HFFc6 (cell line): ENCODE measurements around the gene DIDO1. TPM values are rescaled to one million over a fixed set of nuclear protein-coding genes. Genes with fewer than 3 reads are reported as not detected.

ENCODE experiments used
- DNase-seq: peaks from one replicate; pipeline ENCODE4 v3.0.0-alpha.2; 2018
- H3K27ac Mint-ChIP-seq: 2 replicates; pipeline ENCODE4 v1.8.0; 2020; ENCODE audit warnings: mild to moderate bottlenecking, mixed read lengths
- H3K27me3 Mint-ChIP-seq: 2 replicates; pipeline ENCODE4 v1.8.0; 2021; ENCODE audit warnings: mild to moderate bottlenecking, moderate library complexity, mixed read lengths; ENCODE audit not compliant: insufficient read depth
- H3K36me3 Mint-ChIP-seq: 2 replicates; pipeline ENCODE4 v1.8.0; 2021; ENCODE audit warnings: low read depth, mixed read lengths
- H3K4me1 Mint-ChIP-seq: 2 replicates; pipeline ENCODE4 v1.8.0; 2020; ENCODE audit warnings: low read depth, mixed read lengths
- H3K4me3 Mint-ChIP-seq: 2 replicates; pipeline ENCODE4 v1.8.0; 2020; ENCODE audit warnings: mild to moderate bottlenecking, moderate library complexity, mixed read lengths
- H3K9me3 Mint-ChIP-seq: 2 replicates; pipeline ENCODE4 v1.8.0; 2020; ENCODE audit warnings: mild to moderate bottlenecking, mixed read lengths
- total RNA-seq, 6 experiments: library from RNA; stranded (reverse); fragmentation: NEBNext Ultra II Directional; extraction: Animal tissue kit (Norgen Biotek cat#: 25700); gene quantifications; 2 replicates in 1 of 6; 3 replicates in 5 of 6; pipeline ENCODE4 v1.2.3, GENCODE V29; 2021
- TF ChIP-seq, protein P1 (sequence below): fragments of 200-600 bp; sonication (generic); IDR thresholded peaks from 2 replicates; pipeline ENCODE4 v1.5.0; 2021; ENCODE audit warnings: antibody characterized with exemption, mild to moderate bottlenecking

The DIDO1 gene
- total RNA-seq, 6 experiments from 2014 or later, result 31.9 to 36.1 (median 34.8) TPM

DNA sequence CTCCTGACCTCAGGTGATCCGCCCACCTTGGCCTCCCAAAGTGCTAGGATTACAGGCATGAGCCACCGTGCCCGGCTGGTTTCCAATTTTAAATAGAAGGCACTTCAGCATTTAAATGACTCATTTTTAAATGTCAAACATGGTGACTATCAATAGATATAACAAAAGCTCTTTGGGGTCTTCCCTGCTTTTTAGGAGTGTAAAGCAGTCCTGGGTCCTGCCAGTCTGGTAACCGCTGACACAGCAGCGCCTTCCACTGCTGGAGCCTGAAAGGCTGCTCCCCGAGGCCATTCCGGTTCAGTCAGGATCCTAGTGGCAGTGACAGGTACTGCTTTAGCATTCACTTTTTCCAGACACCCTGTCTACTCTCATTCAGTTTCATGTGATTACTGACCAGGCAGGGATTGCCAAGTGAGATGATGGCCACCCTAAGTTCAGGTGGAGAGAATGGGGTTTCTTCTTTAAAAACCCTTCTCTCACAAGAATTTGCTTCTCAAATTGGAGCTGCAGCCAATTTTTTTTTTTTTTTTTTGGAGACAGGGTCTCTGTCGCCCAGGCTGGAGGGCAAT, 5.1 kb downstream of the DIDO1 start:
- Mint-ChIP-seq H3K27me3 (no peaks in the 10 kb centered on the region; the same call in 1 of the 2 replicates), H3K4me3 (0 out of 2 replicates have a peak overlapping the region, but pooled peaks have one; percentile 31), H3K36me3 (no peaks in the 10 kb centered on the region; the same call in 1 of the 2 replicates), H3K9me3 (no peaks in the 10 kb centered on the region), H3K4me1 (peaks cover 72% of the 10 kb centered on the region), H3K27ac (peak overlapping the region; percentile 66; the same call in 1 of the 2 replicates)
- TF ChIP-seq, protein P1, sequence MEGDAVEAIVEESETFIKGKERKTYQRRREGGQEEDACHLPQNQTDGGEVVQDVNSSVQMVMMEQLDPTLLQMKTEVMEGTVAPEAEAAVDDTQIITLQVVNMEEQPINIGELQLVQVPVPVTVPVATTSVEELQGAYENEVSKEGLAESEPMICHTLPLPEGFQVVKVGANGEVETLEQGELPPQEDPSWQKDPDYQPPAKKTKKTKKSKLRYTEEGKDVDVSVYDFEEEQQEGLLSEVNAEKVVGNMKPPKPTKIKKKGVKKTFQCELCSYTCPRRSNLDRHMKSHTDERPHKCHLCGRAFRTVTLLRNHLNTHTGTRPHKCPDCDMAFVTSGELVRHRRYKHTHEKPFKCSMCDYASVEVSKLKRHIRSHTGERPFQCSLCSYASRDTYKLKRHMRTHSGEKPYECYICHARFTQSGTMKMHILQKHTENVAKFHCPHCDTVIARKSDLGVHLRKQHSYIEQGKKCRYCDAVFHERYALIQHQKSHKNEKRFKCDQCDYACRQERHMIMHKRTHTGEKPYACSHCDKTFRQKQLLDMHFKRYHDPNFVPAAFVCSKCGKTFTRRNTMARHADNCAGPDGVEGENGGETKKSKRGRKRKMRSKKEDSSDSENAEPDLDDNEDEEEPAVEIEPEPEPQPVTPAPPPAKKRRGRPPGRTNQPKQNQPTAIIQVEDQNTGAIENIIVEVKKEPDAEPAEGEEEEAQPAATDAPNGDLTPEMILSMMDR, result peak; percentile 77
- DNase-seq, result peak; percentile 57

DNA sequence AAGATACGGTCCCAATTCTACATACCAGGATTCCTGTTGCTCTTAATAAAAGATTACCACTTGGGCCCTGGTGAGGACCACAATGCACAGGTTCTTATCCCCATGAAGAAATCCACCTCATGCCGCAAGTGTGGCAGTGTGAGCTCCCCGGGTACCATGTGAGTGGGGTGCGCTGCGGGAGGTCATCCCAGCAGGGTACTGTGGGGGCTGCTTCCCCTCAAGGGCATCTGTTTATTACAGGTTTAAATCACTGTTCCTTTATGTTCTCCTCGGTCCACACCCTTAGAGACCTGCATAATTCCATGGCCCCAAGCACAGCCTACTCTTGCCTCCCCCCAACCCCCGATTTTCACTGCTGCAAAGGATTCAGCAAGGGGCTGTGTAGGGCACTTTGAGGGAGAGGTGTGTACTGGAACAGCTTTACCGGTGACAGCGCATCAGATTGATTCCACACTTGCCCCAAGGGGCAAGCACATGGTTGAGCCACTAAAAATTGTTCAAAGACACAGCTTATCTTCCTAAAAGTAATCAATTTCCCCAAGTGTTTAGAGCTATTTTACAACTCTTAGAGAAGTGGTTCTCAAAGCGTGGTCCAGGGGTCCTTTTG, 6.2 kb downstream of the DIDO1 start:
- Mint-ChIP-seq H3K27me3 (no peaks in the 10 kb centered on the region; the same call in 1 of the 2 replicates), H3K36me3 (no peaks in the 10 kb centered on the region; the same call in 1 of the 2 replicates), H3K9me3 (no peaks in the 10 kb centered on the region), H3K4me1 (peaks cover 79% of the 10 kb centered on the region), H3K4me3 (no peak overlapping the region), H3K27ac (peak overlapping the region; percentile 56; the same call in 1 of the 2 replicates)
- TF ChIP-seq, protein P1, result no peak
- no peak for DNase-seq

DNA sequence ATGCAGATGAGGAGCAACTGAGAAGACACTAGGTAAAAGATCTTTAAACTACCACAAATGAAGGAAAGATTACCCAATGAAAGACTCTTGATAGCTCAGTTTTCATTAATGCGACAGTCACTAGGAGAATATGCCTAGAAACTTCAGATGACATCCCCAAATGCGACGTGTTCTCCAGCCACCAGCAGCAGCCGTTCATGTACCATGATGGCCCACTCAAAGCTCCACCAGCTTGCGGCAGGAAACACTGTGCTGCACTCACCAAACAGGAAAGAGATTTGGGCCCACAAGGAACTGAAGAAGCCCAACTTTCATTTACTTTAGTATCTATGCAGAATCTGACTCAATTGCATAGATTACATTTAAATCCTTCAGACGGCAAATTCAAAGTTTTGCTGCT, 7.5 kb downstream of the DIDO1 start:
- Mint-ChIP-seq H3K36me3 (no peaks in the 10 kb centered on the region), H3K27ac (no peak overlapping the region), H3K9me3 (no peaks in the 10 kb centered on the region), H3K4me3 (no peak overlapping the region), H3K27me3 (peaks cover 1% of the 10 kb centered on the region), H3K4me1 (peaks cover 75% of the 10 kb centered on the region)
- no peak for DNase-seq
- TF ChIP-seq, protein P1, result no peak

DNA sequence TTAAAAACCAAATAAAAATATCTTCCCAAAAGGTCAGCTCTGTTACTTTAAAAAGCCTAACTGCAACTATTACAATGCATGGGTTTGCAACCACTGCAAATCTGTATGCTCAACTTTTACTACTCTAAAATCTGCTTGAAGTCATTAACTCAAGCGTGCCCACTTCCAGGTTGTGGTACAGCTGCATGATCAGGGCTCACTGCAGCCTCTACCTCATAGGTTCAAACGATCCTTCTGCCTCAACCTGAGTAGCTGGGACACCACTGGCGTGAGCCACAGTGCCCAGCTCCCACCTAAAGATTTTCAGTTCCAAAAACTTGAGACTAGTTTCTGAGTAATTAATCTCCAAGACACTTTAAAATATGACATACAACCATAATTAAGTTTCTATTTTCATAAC, 8.2 kb downstream of the DIDO1 start:
- peak overlapping the region; percentile 10; the same call in 1 of the 2 replicates for H3K27ac Mint-ChIP-seq
- no peak for DNase-seq
- TF ChIP-seq, protein P1, result no peak
- no peaks in the 10 kb centered on the region for H3K9me3 Mint-ChIP-seq
- peaks cover 71% of the 10 kb centered on the region for H3K4me1 Mint-ChIP-seq
- no peaks in the 10 kb centered on the region; the same call in 1 of the 2 replicates for H3K36me3 Mint-ChIP-seq
- H3K4me3 Mint-ChIP-seq, result no peak overlapping the region
- H3K27me3 Mint-ChIP-seq, result peaks cover 1% of the 10 kb centered on the region

DNA sequence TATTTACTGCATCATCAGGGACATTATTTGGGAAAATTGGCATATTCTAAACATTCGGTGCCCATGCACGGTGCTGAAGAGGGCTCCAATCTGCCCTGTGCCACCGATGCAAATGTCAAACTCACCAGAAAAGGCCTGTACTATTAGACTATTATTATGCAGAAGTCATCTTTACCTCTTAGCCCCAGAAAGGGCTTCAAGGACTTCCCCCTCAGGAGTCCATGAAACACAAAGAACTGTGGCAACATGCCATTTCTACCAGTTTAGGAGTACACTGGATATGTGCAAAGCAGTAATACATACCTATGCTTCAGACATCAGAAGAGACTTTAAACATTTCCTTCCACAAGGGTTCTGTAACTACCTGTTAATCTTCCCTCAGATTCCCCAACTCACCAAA, 8.6 kb downstream of the DIDO1 start:
- H3K4me3 Mint-ChIP-seq, result no peak overlapping the region
- peaks cover 69% of the 10 kb centered on the region for H3K4me1 Mint-ChIP-seq

More for the DNA sequence above, 8.6 kb downstream of the DIDO1 start:
- DNase-seq, result no peak
- peaks cover 1% of the 10 kb centered on the region for H3K27me3 Mint-ChIP-seq
- no peaks in the 10 kb centered on the region for H3K9me3 Mint-ChIP-seq
- H3K27ac Mint-ChIP-seq, result peak overlapping the region; percentile 10; the same call in 1 of the 2 replicates
- no peaks in the 10 kb centered on the region; the same call in 1 of the 2 replicates for H3K36me3 Mint-ChIP-seq
- TF ChIP-seq, protein P1, result no peak
